Measurements from ENCODE around the gene POLL.

DNA sequence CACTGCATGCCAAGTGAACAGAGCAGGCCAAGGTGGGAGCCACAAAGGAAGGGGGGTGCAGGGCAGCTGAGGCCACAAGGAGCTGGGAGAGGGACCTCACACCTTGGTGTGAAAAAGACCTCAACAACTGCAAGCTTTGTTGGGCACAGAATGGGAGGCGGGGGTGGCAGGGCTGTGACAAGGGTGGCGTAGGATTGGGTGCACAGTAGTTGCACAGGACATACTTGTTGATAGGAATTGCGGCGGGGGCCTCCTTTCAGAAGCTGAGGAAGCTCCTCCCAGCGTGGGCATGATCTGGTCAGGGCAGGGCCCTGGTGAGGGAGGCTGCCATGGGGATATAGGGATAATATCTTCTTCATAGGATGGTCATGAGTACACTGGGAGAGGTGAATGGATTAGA lies 25.8 kb downstream of the POLL start:
- TF ChIP-seq POLR2AphosphoS5 (IDR thresholded peaks at IDR 0.05; ENCODE audit: borderline replicate concordance, low read depth, low read length) (no peak), EZH2 (IDR thresholded peaks at IDR 0.05) (no peak), FOXP2 (optimal IDR thresholded peaks at IDR 0.05; ENCODE audit: control extremely low read depth, extremely low read length, insufficient read depth) (no peak)
